MCF 10A (cell line): Measurements from ENCODE around the gene AGXT. TPM values are rescaled to one million over a fixed set of nuclear protein-coding genes. Genes with fewer than 3 reads are reported as not detected.

Source experiments
- BruUV-seq: library from RNA; stranded (reverse); fragments of 400-500 nt; replicated peaks from 2 replicates; lab custom pipeline; 2021; lab: Mats Ljungman, UMichigan
- CTCF ChIA-PET: fragments of 300-600 bp; sonication (Branson Sonifier 250); formaldehyde crosslinking; extraction: SDS; loops from one replicate; lab custom pipeline; 2021; ENCODE audit warnings: antibody characterized with exemption, inconsistent platforms; lab: Yijun Ruan, JAX
- POLR2A ChIA-PET: fragments of 300-600, 350-650 bp; sonication (Branson Sonifier 250); formaldehyde crosslinking; extraction: SDS; loops from one replicate; lab custom pipeline; 2020; ENCODE audit warnings: antibody characterized with exemption, inconsistent platforms; lab: Yijun Ruan, JAX
- DNase-seq: peaks from one replicate; pipeline ENCODE4 v3.0.0-alpha.2; 2018; ENCODE audit not compliant: unreplicated experiment
- H3K27ac Mint-ChIP-seq: one replicate; pipeline ENCODE4 v1.8.0; 2022; ENCODE audit warnings: mild to moderate bottlenecking, low read depth, mixed read lengths; ENCODE audit not compliant: unreplicated experiment
- H3K27me3 Mint-ChIP-seq: one replicate; pipeline ENCODE4 v1.8.0; 2022; ENCODE audit warnings: mixed read lengths; ENCODE audit not compliant: insufficient read depth, unreplicated experiment
- H3K36me3 Mint-ChIP-seq: one replicate; pipeline ENCODE4 v1.8.0; 2022; ENCODE audit warnings: mild to moderate bottlenecking, moderate library complexity, mixed read lengths; ENCODE audit not compliant: insufficient read depth, unreplicated experiment
- H3K4me1 Mint-ChIP-seq: one replicate; pipeline ENCODE4 v1.8.0; 2022; ENCODE audit warnings: mixed read lengths; ENCODE audit not compliant: insufficient read depth, unreplicated experiment
- H3K4me3 Mint-ChIP-seq: one replicate; pipeline ENCODE4 v1.8.0; 2022; ENCODE audit warnings: mild to moderate bottlenecking, moderate library complexity, mixed read lengths; ENCODE audit not compliant: unreplicated experiment
- H3K9me3 Mint-ChIP-seq: one replicate; pipeline ENCODE4 v1.8.0; 2022; ENCODE audit warnings: mixed read lengths; ENCODE audit not compliant: unreplicated experiment
- CTCF ChIP-seq: fragments of 200-600 bp; IDR thresholded peaks from one replicate; pipeline ENCODE4 v1.8.0; 2022; ENCODE audit warnings: antibody characterized with exemption, mild to moderate bottlenecking; ENCODE audit not compliant: unreplicated experiment
- intact Hi-C: fragments of 100-400 bp; cut with micrococcal nuclease; formaldehyde crosslinking; loops from 2 replicates; pipeline ENCODE4 v1.14.1; 2022
- total RNA-seq: library from RNA; stranded (reverse); gene quantifications from 2 replicates; pipeline ENCODE4 v1.2.3, GENCODE V29; 2022

The AGXT gene
- total RNA-seq, 1 experiment from 2014 or later, result not detected

DNA sequence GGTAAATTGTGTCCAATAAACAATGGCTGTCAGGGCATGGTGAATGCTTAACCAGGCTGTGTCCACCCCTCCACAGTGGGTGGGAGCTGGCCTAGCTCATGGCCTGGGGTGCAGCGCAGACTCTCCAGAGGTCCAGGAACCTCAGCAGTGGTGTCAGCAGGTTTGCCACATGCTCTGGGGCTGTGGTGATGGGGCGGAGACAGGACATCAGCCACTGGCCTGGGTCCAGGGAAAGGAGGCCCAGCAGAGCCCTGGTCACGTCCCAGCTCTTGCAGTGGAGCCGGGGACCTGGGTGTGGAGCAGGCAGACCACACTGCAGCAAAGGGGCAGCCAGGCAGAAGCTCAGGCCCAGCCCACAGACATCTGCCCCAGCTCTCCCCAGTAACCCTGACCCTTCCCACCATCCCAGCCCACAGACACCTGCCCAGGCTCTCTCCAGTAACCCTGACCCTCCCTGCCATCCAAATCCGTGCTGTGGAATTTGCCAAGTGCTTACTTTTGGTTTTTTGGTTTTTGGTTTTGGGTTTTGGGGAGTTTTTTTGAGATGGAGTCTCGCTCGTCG is 34.8 kb upstream of the AGXT start:
- TF ChIP-seq CTCF, result no peak
- no TSS peak for BruUV-seq
- ChIA-PET CTCF (interaction anchor here (0.7 kb wide), 1 partner anchor 78 kb away, joined by 3 read pairs; no protein-coding TSS in a partner anchor), POLR2A (no interaction called here)
- Mint-ChIP-seq H3K36me3 (no peaks in the 10 kb centered on the region), H3K4me1 (no peaks in the 10 kb centered on the region), H3K27ac (no peak overlapping the region), H3K27me3 (peaks cover 56% of the 10 kb centered on the region), H3K4me3 (no peak overlapping the region), H3K9me3 (no peaks in the 10 kb centered on the region)
- intact Hi-C loops, result no loop called here
- DNase-seq, result no peak

DNA sequence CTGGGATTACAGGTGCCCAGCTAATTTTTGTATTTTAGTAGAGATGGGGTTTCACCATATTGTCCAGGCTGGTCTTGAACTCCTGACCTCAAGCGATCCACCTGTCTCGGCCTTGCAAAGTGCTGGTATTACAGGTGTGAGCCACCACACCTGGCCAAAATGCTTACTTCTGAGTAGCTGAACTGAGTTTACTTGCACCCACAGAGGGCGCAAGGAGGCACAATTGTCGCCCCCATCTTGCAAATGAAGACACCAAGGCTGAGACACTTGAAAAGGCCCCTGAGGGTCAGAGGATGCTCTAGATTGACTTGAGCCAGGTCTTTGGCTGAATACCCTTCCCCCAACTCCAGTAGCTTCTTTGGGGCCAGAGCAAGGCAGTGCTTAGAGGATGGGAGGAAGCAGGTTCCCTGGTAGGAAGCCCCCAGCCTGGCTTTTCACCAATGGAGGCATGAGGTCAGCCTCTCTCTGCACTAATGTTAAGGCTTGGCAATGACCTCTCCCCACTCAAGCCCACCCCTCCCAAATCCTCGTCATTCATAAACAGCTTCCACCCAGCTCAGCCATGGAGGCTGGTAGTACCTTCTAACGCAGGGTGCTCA is 34.1 kb upstream of the AGXT start:
- ChIA-PET POLR2A (no interaction called here), CTCF (interaction anchor here (0.5 kb wide), 1 partner anchor 347 kb away, joined by 4 read pairs; no protein-coding TSS in a partner anchor)
- Mint-ChIP-seq H3K4me1 (no peaks in the 10 kb centered on the region), H3K36me3 (no peaks in the 10 kb centered on the region), H3K27me3 (peaks cover 50% of the 10 kb centered on the region), H3K4me3 (no peak overlapping the region), H3K27ac (no peak overlapping the region), H3K9me3 (no peaks in the 10 kb centered on the region)
- no TSS peak for BruUV-seq
- no peak for DNase-seq
- TF ChIP-seq CTCF, result no peak
- intact Hi-C loops, result no loop called here

GRCh38 chr2:240835528-240835927 is 33.1 kb upstream of the AGXT start:
- H3K4me3 Mint-ChIP-seq, result no peak overlapping the region
- intact Hi-C loops, result no loop called here
- H3K9me3 Mint-ChIP-seq, result no peaks in the 10 kb centered on the region
- no TSS peak for BruUV-seq
- H3K36me3 Mint-ChIP-seq, result no peaks in the 10 kb centered on the region
- no peak for TF ChIP-seq CTCF
- H3K27me3 Mint-ChIP-seq, result peaks cover 41% of the 10 kb centered on the region
- no peak overlapping the region for H3K27ac Mint-ChIP-seq
- CTCF ChIA-PET, result interaction anchor here (1.8 kb wide), 1 partner anchor 16 kb away, joined by 8 read pairs; no protein-coding TSS in a partner anchor
- no peaks in the 10 kb centered on the region for H3K4me1 Mint-ChIP-seq
- no peak for DNase-seq
- POLR2A ChIA-PET, result no interaction called here

GRCh38 chr2:240836781-240837467 is 31.7 kb upstream of the AGXT start:
- no peaks in the 10 kb centered on the region for H3K36me3 Mint-ChIP-seq
- intact Hi-C loops, result no loop called here
- TF ChIP-seq CTCF, result no peak
- peak; percentile 26 for DNase-seq
- H3K27ac Mint-ChIP-seq, result no peak overlapping the region
- no peaks in the 10 kb centered on the region for H3K9me3 Mint-ChIP-seq
- no TSS peak for BruUV-seq
- H3K4me3 Mint-ChIP-seq, result no peak overlapping the region
- POLR2A ChIA-PET, result interaction anchor here (0.5 to 0.7 kb wide), 2 partner anchors 207 to 568 kb away, joined by 3 read pairs; no protein-coding TSS in a partner anchor
- CTCF ChIA-PET, result interaction anchor here (0.6 to 1.8 kb wide), 3 partner anchors 15 to 129 kb away, joined by 3 to 8 read pairs (median 3); no protein-coding TSS in a partner anchor
- H3K27me3 Mint-ChIP-seq, result peaks cover 47% of the 10 kb centered on the region
- H3K4me1 Mint-ChIP-seq, result no peaks in the 10 kb centered on the region
